ENCODE measurements around the gene CLECL1. TPM values are rescaled to one million over a fixed set of nuclear protein-coding genes. Genes with fewer than 3 reads are reported as not detected.

The CLECL1 gene
- total RNA-seq (under 1 TPM in 2 of 6 donors, not detected in 4; 0.31 to 0.43 TPM), polyA plus RNA-seq (not detected)

- DNase-seq (no peak), FAIRE-seq (no peak), ATAC-seq (no peak)
- TF ChIP-seq CTCF (IDR thresholded peaks at IDR 0.05) = no peak
- intact Hi-C loops (cut with DNase I) = no loop called here
- Histone ChIP-seq H3K4me1 (peaks cover 0 to 8% (median 0%) of the 10 kb centered on the region in 3 donors), H3K36me3 (no peaks in the 10 kb centered on the region), H3K27me3 (no peaks in the 10 kb centered on the region), H3K9me3 (no peaks in the 10 kb centered on the region), H3K27ac (no peak within 1 kb of the TSS), H3K4me3 (no peak within 1 kb of the TSS)
- WGBS, 2 donors = 70 to 88% methylated on average over 8 of the region's 8 CpGs
These were observed at the start of gene CLECL1 for GRCh38 chr12:9732921-9733461. Gene CLECL1, minus strand, starts transcription at chr12:9733097.

- DNase-seq = no peak
- ATAC-seq = no peak
- no peak overlapping the region for H3K4me3 ChIP-seq
- H3K27ac ChIP-seq = no peak overlapping the region
- FAIRE-seq = no peak
- H3K36me3 ChIP-seq = no peaks in the 10 kb centered on the region
- no peaks in the 10 kb centered on the region for H3K4me1 ChIP-seq
- no peaks in the 10 kb centered on the region for H3K27me3 ChIP-seq
- intact Hi-C loops (cut with DNase I) = no loop called here
- no peaks in the 10 kb centered on the region for H3K9me3 ChIP-seq
- WGBS, 2 donors = 76 to 85% methylated on average over 2 of the region's 2 CpGs
- TF ChIP-seq CTCF (IDR thresholded peaks at IDR 0.05) = no peak
These were observed 48.5 kb upstream of the CLECL1 start for GRCh38 chr12:9781360-9781759.

GRCh38 chr12:9779209-9779608, 46.3 kb upstream of the CLECL1 start:
- DNase-seq (no peak), ATAC-seq (no peak), FAIRE-seq (no peak)
- no peaks in the 10 kb centered on the region for H3K36me3 ChIP-seq
- H3K4me1 ChIP-seq = no peaks in the 10 kb centered on the region
- no peak overlapping the region for H3K4me3 ChIP-seq
- no peaks in the 10 kb centered on the region for H3K27me3 ChIP-seq
- intact Hi-C loops (cut with DNase I) = no loop called here
- no peaks in the 10 kb centered on the region for H3K9me3 ChIP-seq
- 61 to 65% methylated on average over 4 of the region's 4 CpGs for WGBS, 2 donors
- no peak overlapping the region for H3K27ac ChIP-seq
- no peak for TF ChIP-seq CTCF (IDR thresholded peaks at IDR 0.05)

GRCh38 chr12:9776781-9777180, 43.9 kb upstream of the CLECL1 start:
- H3K27me3 ChIP-seq = no peaks in the 10 kb centered on the region
- H3K36me3 ChIP-seq = no peaks in the 10 kb centered on the region
- H3K4me1 ChIP-seq = no peaks in the 10 kb centered on the region
- no peak for ATAC-seq
- no peak for DNase-seq
- no peak for FAIRE-seq
- TF ChIP-seq CTCF (IDR thresholded peaks at IDR 0.05) = no peak
- no peak overlapping the region for H3K4me3 ChIP-seq
- 64 to 68% methylated on average over 3 of the region's 3 CpGs for WGBS, 2 donors
- intact Hi-C loops (cut with DNase I) = no loop called here
- H3K27ac ChIP-seq = no peak overlapping the region
- H3K9me3 ChIP-seq = no peaks in the 10 kb centered on the region

- DNase-seq = no peak
- Histone ChIP-seq H3K27me3 (no peaks in the 10 kb centered on the region), H3K9me3 (no peaks in the 10 kb centered on the region), H3K27ac (no peak overlapping the region), H3K4me3 (no peak overlapping the region), H3K36me3 (no peaks in the 10 kb centered on the region), H3K4me1 (no peaks in the 10 kb centered on the region)
- FAIRE-seq = no peak
- WGBS, 2 donors = 73 to 74% methylated on average over 2 of the region's 2 CpGs
- TF ChIP-seq CTCF (IDR thresholded peaks at IDR 0.05) = no peak
- intact Hi-C loops (cut with DNase I) = no loop called here
- no peak for ATAC-seq
These were observed 40.5 kb upstream of the CLECL1 start for GRCh38 chr12:9773216-9773877.
